OCI-LY7 (cell line): ENCODE measurements around the gene POT1. TPM values are rescaled to one million over a fixed set of nuclear protein-coding genes. Genes with fewer than 3 reads are reported as not detected.

Experiments
- BruUV-seq: library from RNA; stranded (reverse); fragments of 400-500 nt; replicated peaks from 2 replicates; lab custom pipeline; 2021; lab: Mats Ljungman, UMichigan
- CTCF ChIA-PET: fragments of 300-600 bp; sonication (Branson Sonifier 250); formaldehyde crosslinking; loops from one replicate; lab custom pipeline; 2022; ENCODE audit warnings: antibody characterized with exemption; ENCODE audit not compliant: unreplicated experiment; lab: Charles Lee
- POLR2A ChIA-PET: fragments of 300-600 bp; sonication (Branson Sonifier 250); formaldehyde crosslinking; loops from one replicate; lab custom pipeline; 2022; ENCODE audit warnings: antibody characterized with exemption; lab: Charles Lee
- DNase-seq: peaks from one replicate; pipeline ENCODE4 v3.0.0-alpha.2; 2015; ENCODE audit warnings: low spot score
- H2AFZ ChIP-seq: fragments of 200-600 bp; sonication (generic), shearing (Covaris generic); 2 replicates; pipeline ENCODE4 v1.6.1; 2014; ENCODE audit warnings: mild to moderate bottlenecking, antibody characterized with exemption, low read length, moderate library complexity
- H3K27ac ChIP-seq: fragments of 200-600 bp; sonication (generic); 2 replicates; pipeline ENCODE4 v1.5.1; 2014; ENCODE audit warnings: mixed run types, low read depth, mild to moderate bottlenecking, moderate library complexity, low read length, inconsistent platforms; ENCODE audit not compliant: poor library complexity, severe bottlenecking
- H3K36me3 ChIP-seq: fragments of 200-600 bp; sonication (generic); 2 replicates; pipeline ENCODE4 v1.6.1; 2014; ENCODE audit warnings: mild to moderate bottlenecking, antibody characterized with exemption, low read length, moderate library complexity, mixed read lengths; ENCODE audit not compliant: insufficient read depth
- H3K4me1 ChIP-seq: fragments of 200-600 bp; sonication (generic); 2 replicates; pipeline ENCODE4 v1.5.1; 2014; ENCODE audit warnings: mild to moderate bottlenecking, low read length; ENCODE audit not compliant: insufficient read depth, poor library complexity, severe bottlenecking
- H3K4me2 ChIP-seq: fragments of 200-600 bp; sonication (generic); 2 replicates; pipeline ENCODE4 v1.6.1; 2014; ENCODE audit warnings: mild to moderate bottlenecking, low read length
- H3K4me3 ChIP-seq: fragments of 200-600 bp; sonication (generic); 2 replicates; pipeline ENCODE4 v1.5.1; 2014; ENCODE audit warnings: mild to moderate bottlenecking, low read depth, low read length; ENCODE audit not compliant: poor library complexity, severe bottlenecking
- H3K79me2 ChIP-seq: fragments of 200-600 bp; sonication (generic); 2 replicates; pipeline ENCODE4 v1.6.1; 2016; ENCODE audit warnings: low read depth, mild to moderate bottlenecking, low read length, moderate library complexity, mixed read lengths; ENCODE audit not compliant: insufficient read depth
- H3K9me2 ChIP-seq: fragments of 200-600 bp; sonication (generic); 2 replicates; pipeline ENCODE4 v1.6.1; 2016; ENCODE audit warnings: mild to moderate bottlenecking, low read length, mixed read lengths; ENCODE audit not compliant: insufficient read depth
- H3K9me3 ChIP-seq: fragments of 200-600 bp; sonication (generic); 2 replicates; pipeline ENCODE4 v1.6.1; 2014; ENCODE audit warnings: mild to moderate bottlenecking, mixed run types, low read length, mixed read lengths
- H4K20me1 ChIP-seq: fragments of 200-600 bp; sonication (generic); 2 replicates; pipeline ENCODE4 v1.6.1; 2014; ENCODE audit warnings: mild to moderate bottlenecking, antibody characterized with exemption, low read length, moderate library complexity, mixed read lengths; ENCODE audit not compliant: insufficient read depth
- CTCF ChIP-seq: fragments of 200-600 bp; sonication (generic); conservative IDR thresholded peaks from 2 replicates; pipeline ENCODE4 v1.5.1; 2014; ENCODE audit warnings: mild to moderate bottlenecking, antibody characterized with exemption, low read length, moderate library complexity, mixed read lengths
- EZH2phosphoT487 ChIP-seq: fragments of 200-600 bp; sonication (generic); IDR thresholded peaks from 2 replicates; pipeline ENCODE4 v1.6.1; 2018; ENCODE audit warnings: low read depth, borderline replicate concordance, mild to moderate bottlenecking, mixed run types, antibody characterized with exemption, low read length, moderate library complexity, mixed read lengths
- intact Hi-C: fragments of 100-400 bp; cut with micrococcal nuclease; formaldehyde crosslinking; loops from one replicate; pipeline ENCODE4 v1.10.0; 2022; ENCODE audit not compliant: unreplicated experiment
- total RNA-seq, 2 experiments: library from RNA; depleted of rRNA in 1 of 2; stranded (reverse); fragments of >200 nt in 1 of 2; shearing (Covaris generic) in 1 of 2; gene quantifications; 2 replicates each; pipeline ENCODE4 v1.2.3, GENCODE V29; 2014 to 2022

POT1 gene
- total RNA-seq, 2 experiments from 2014 or later, result 34.7 to 46.5 TPM

GRCh38 chr7:124908259-124908658 lies 21.4 kb downstream of the POT1 start:
- Histone ChIP-seq H2AFZ (no peak overlapping the region), H3K4me3 (no peak overlapping the region), H3K9me2 (no peaks in the 10 kb centered on the region), H3K9me3 (no peaks in the 10 kb centered on the region), H3K36me3 (peaks cover 8% of the 10 kb centered on the region), H4K20me1 (no peaks in the 10 kb centered on the region), H3K4me1 (no peaks in the 10 kb centered on the region), H3K27ac (no peak overlapping the region), H3K79me2 (0 out of 2 replicates have a peak, but pooled peaks cover 3% of the 10 kb centered on the region), H3K4me2 (no peak overlapping the region)
- TF ChIP-seq CTCF, result no peak
- TF ChIP-seq EZH2phosphoT487, result no peak
- BruUV-seq, result no TSS peak
- no peak for DNase-seq
- intact Hi-C loops, result no loop called here
- ChIA-PET CTCF (no interaction called here), POLR2A (no interaction called here)

- DNase-seq, result no peak
- ChIA-PET CTCF (no interaction called here), POLR2A (interaction anchor here (1.1 kb wide), 1 partner anchor 93 kb away, joined by 3 read pairs; no protein-coding TSS in a partner anchor)
- TF ChIP-seq EZH2phosphoT487, result no peak
- TF ChIP-seq CTCF, result no peak
- no TSS peak for BruUV-seq
- Histone ChIP-seq H4K20me1 (no peaks in the 10 kb centered on the region), H3K4me3 (no peak overlapping the region), H3K4me1 (no peaks in the 10 kb centered on the region), H3K9me3 (no peaks in the 10 kb centered on the region), H3K27ac (no peak overlapping the region), H3K36me3 (peaks cover under 1% of the 10 kb centered on the region; the same call in 1 of the 2 replicates), H3K9me2 (no peaks in the 10 kb centered on the region), H3K4me2 (no peak overlapping the region), H3K79me2 (0 out of 2 replicates have a peak, but pooled peaks cover 3% of the 10 kb centered on the region), H2AFZ (no peak overlapping the region)
- intact Hi-C loops, result no loop called here
These were observed 22.1 kb downstream of the POT1 start for GRCh38 chr7:124907490-124907889.

- DNase-seq, result no peak
- no peaks in the 10 kb centered on the region for H3K9me3 ChIP-seq
- H3K4me1 ChIP-seq, result no peaks in the 10 kb centered on the region
- H2AFZ ChIP-seq, result no peak overlapping the region
- no peak overlapping the region for H3K27ac ChIP-seq
- BruUV-seq, result no TSS peak
- POLR2A ChIA-PET, result interaction anchor here (1.4 kb wide), 1 partner anchor 20 kb away, joined by 4 read pairs; no protein-coding TSS in a partner anchor
- H3K4me3 ChIP-seq, result no peak overlapping the region
- peaks cover 31% of the 10 kb centered on the region for H3K36me3 ChIP-seq
- H3K4me2 ChIP-seq, result no peak overlapping the region
- no peaks in the 10 kb centered on the region for H3K79me2 ChIP-seq
- TF ChIP-seq CTCF (no peak), EZH2phosphoT487 (no peak)
- H4K20me1 ChIP-seq, result no peaks in the 10 kb centered on the region; the same call in 1 of the 2 replicates
- CTCF ChIA-PET, result no interaction called here
- intact Hi-C loops, result no loop called here
- no peaks in the 10 kb centered on the region for H3K9me2 ChIP-seq
These were observed 31.1 kb downstream of the POT1 start for GRCh38 chr7:124898531-124898930.
